ENCODE results near the gene DGKZ.

DNA sequence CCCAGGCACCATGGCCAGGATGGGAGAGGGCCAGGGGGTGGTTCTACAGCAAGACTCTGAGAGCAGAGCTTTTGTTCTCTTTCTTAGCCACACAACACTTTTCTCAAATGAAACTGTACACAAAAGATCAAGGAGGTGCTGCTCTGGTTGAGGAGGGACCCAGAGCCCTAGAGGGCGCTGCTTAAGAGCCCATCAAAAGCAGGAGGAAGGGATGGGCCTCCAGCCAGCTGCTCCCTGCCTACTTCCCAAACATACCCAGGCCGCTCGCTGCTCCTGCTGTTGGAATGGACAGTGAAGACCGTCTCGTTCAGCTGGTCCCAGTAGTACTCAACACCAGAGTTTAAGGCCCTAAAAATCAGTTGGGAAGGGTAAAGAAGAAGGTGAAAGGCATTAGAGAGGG lies 62.8 kb downstream of the DGKZ start:
- TF ChIP-seq, protein P1, sequence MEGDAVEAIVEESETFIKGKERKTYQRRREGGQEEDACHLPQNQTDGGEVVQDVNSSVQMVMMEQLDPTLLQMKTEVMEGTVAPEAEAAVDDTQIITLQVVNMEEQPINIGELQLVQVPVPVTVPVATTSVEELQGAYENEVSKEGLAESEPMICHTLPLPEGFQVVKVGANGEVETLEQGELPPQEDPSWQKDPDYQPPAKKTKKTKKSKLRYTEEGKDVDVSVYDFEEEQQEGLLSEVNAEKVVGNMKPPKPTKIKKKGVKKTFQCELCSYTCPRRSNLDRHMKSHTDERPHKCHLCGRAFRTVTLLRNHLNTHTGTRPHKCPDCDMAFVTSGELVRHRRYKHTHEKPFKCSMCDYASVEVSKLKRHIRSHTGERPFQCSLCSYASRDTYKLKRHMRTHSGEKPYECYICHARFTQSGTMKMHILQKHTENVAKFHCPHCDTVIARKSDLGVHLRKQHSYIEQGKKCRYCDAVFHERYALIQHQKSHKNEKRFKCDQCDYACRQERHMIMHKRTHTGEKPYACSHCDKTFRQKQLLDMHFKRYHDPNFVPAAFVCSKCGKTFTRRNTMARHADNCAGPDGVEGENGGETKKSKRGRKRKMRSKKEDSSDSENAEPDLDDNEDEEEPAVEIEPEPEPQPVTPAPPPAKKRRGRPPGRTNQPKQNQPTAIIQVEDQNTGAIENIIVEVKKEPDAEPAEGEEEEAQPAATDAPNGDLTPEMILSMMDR (IDR thresholded peaks at IDR 0.05) = no peak
- TF ChIP-seq POLR2A (IDR thresholded peaks at IDR 0.05) = no peak

Data from Peyer's patch (tissue), 4 donors.